ENCODE results near the gene ARHGAP31.
"Not testable (repeated sequence)": the region's sequence is repeated elsewhere in the genome, so short reads cannot be mapped to it uniquely, and the experiment has no call there.

The ARHGAP31 gene

GRCh38 chr3:119293105-119293870 is 895 bp upstream of the ARHGAP31 start:
- in situ Hi-C loops (cut with MboI; ENCODE audit: low sequenced_read_pairs): no loop called here

- in situ Hi-C loops (cut with MboI; ENCODE audit: low sequenced_read_pairs): no loop called here
Observed at GRCh38 chr3:119294696-119295671, 801 bp downstream of the ARHGAP31 start.

GRCh38 chr3:119295816-119296726 is 1.9 kb downstream of the ARHGAP31 start:
- in situ Hi-C loops (cut with MboI; ENCODE audit: low sequenced_read_pairs): no loop called here

GRCh38 chr3:119296727-119297122 is 2.5 kb downstream of the ARHGAP31 start:
- in situ Hi-C loops (cut with MboI; ENCODE audit: low sequenced_read_pairs): no loop called here

- in situ Hi-C loops (cut with MboI; ENCODE audit: low sequenced_read_pairs): no loop called here
Observed at GRCh38 chr3:119297169-119297568, 3.0 kb downstream of the ARHGAP31 start.

GRCh38 chr3:119298565-119298941 is 4.4 kb downstream of the ARHGAP31 start:
- in situ Hi-C loops (cut with MboI; ENCODE audit: low sequenced_read_pairs): no loop called here

- in situ Hi-C loops (cut with MboI; ENCODE audit: low sequenced_read_pairs): no loop called here
Observed at GRCh38 chr3:119300991-119301391, 6.8 kb downstream of the ARHGAP31 start.

GRCh38 chr3:119301662-119302061 is 7.5 kb downstream of the ARHGAP31 start:
- in situ Hi-C loops (cut with MboI; ENCODE audit: low sequenced_read_pairs): no loop called here

- in situ Hi-C loops (cut with MboI; ENCODE audit: low sequenced_read_pairs): no loop called here
Observed at GRCh38 chr3:119302697-119303551, 8.7 kb downstream of the ARHGAP31 start.

GRCh38 chr3:119304201-119304713 is 10.1 kb downstream of the ARHGAP31 start:
- in situ Hi-C loops (cut with MboI; ENCODE audit: low sequenced_read_pairs): no loop called here

- in situ Hi-C loops (cut with MboI; ENCODE audit: low sequenced_read_pairs): no loop called here
Observed at GRCh38 chr3:119305286-119305685, 11.1 kb downstream of the ARHGAP31 start.

GRCh38 chr3:119306378-119306777 is 12.2 kb downstream of the ARHGAP31 start:
- in situ Hi-C loops (cut with MboI; ENCODE audit: low sequenced_read_pairs): not testable (repeated sequence)

GRCh38 chr3:119308355-119308754 is 14.2 kb downstream of the ARHGAP31 start:
- in situ Hi-C loops (cut with MboI; ENCODE audit: low sequenced_read_pairs): no loop called here

- in situ Hi-C loops (cut with MboI; ENCODE audit: low sequenced_read_pairs): no loop called here
Observed at GRCh38 chr3:119309591-119309990, 15.4 kb downstream of the ARHGAP31 start.

- in situ Hi-C loops (cut with MboI; ENCODE audit: low sequenced_read_pairs): no loop called here
Observed at GRCh38 chr3:119310071-119310470, 15.9 kb downstream of the ARHGAP31 start.

GRCh38 chr3:119311081-119311925 is 17.1 kb downstream of the ARHGAP31 start:
- in situ Hi-C loops (cut with MboI; ENCODE audit: low sequenced_read_pairs): no loop called here

GRCh38 chr3:119313461-119313860 is 19.3 kb downstream of the ARHGAP31 start:
- in situ Hi-C loops (cut with MboI; ENCODE audit: low sequenced_read_pairs): no loop called here

- in situ Hi-C loops (cut with MboI; ENCODE audit: low sequenced_read_pairs): no loop called here
Observed at GRCh38 chr3:119314821-119315220, 20.6 kb downstream of the ARHGAP31 start.
